GM21360 (cell line): Measurements from ENCODE around the gene C22orf23.

Source experiments
- ATAC-seq: cut with Tn5 transposase; IDR thresholded peaks from one replicate; pipeline ENCODE4 v1.9.1; 2021; ENCODE audit warnings: mild to moderate bottlenecking, moderate library complexity; ENCODE audit not compliant: unreplicated experiment

C22orf23 gene

GRCh38 chr22:37953437-37954179, at the start of gene C22orf23, which contains the start of gene POLR2F:
Gene C22orf23, minus strand, starts transcription at chr22:37953601. Its CDS starts 452 bp downstream, at chr22:37953149.
Gene POLR2F, plus strand, starts transcription at chr22:37953699. Its CDS starts 89 bp downstream, at chr22:37953788.
- peak; percentile 81 for ATAC-seq

GRCh38 chr22:37999640-38000272, 46.4 kb upstream of the C22orf23 start:
- ATAC-seq = no peak

- no peak for ATAC-seq
These were observed 45.8 kb upstream of the C22orf23 start for GRCh38 chr22:37999236-37999635.

- no peak for ATAC-seq
These were observed 45.1 kb upstream of the C22orf23 start for GRCh38 chr22:37998543-37998942.

GRCh38 chr22:37996515-37997246, 43.3 kb upstream of the C22orf23 start:
- ATAC-seq = no peak

GRCh38 chr22:37996079-37996478, 42.7 kb upstream of the C22orf23 start:
- no peak for ATAC-seq

GRCh38 chr22:37995460-37995859, 42.1 kb upstream of the C22orf23 start:
- no peak for ATAC-seq

GRCh38 chr22:37994982-37995381, 41.6 kb upstream of the C22orf23 start:
- no peak for ATAC-seq

- no peak for ATAC-seq
These were observed 40.6 kb upstream of the C22orf23 start for GRCh38 chr22:37994049-37994448.

GRCh38 chr22:37991731-37992442, 38.5 kb upstream of the C22orf23 start:
- ATAC-seq = no peak

- no peak for ATAC-seq
These were observed 37.5 kb upstream of the C22orf23 start for GRCh38 chr22:37990862-37991261.

GRCh38 chr22:37990301-37990700, 36.9 kb upstream of the C22orf23 start:
- ATAC-seq = no peak

GRCh38 chr22:37989146-37990045, 36.0 kb upstream of the C22orf23 start:
- ATAC-seq = no peak

- no peak for ATAC-seq
These were observed 33.0 kb upstream of the C22orf23 start for GRCh38 chr22:37986371-37986770.

GRCh38 chr22:37985751-37986281, 32.4 kb upstream of the C22orf23 start:
- no peak for ATAC-seq

GRCh38 chr22:37985050-37985585, 31.7 kb upstream of the C22orf23 start:
- ATAC-seq = no peak

- no peak for ATAC-seq
These were observed 30.7 kb upstream of the C22orf23 start, which contains the start of gene SOX10 for GRCh38 chr22:37983860-37984791. Gene SOX10, minus strand, starts transcription at chr22:37984555. Its CDS starts 771 bp downstream, at chr22:37983784.
